ENCODE results near the gene CNTNAP1.

- TF ChIP-seq CTCF (conservative IDR thresholded peaks at IDR 0.05; ENCODE audit: low read depth, low read length) (no peak), EZH2 (IDR thresholded peaks at IDR 0.05; ENCODE audit: low read length, unreplicated experiment) (no peak)
These were observed 26.3 kb downstream of the CNTNAP1 start for GRCh38 chr17:42708588-42708987.

All from PC-3 (cell line).